OCI-LY3 (cell line): Measurements from ENCODE around the gene ERI3.

Experiments
- EZH2phosphoT487 ChIP-seq: fragments of 200-600 bp; shearing (Covaris generic); IDR thresholded peaks from 2 replicates; pipeline ENCODE4 v1.6.1; 2018; ENCODE audit warnings: antibody characterized with exemption, mixed run types, low read depth
- TF ChIP-seq, protein P1 (sequence below): fragments of 200-600, 300-600 bp; sonication (generic); IDR thresholded peaks from 2 replicates; pipeline ENCODE4 v1.5.1; 2014; ENCODE audit warnings: antibody characterized with exemption, low read length, low read depth

- TF ChIP-seq, protein P1, sequence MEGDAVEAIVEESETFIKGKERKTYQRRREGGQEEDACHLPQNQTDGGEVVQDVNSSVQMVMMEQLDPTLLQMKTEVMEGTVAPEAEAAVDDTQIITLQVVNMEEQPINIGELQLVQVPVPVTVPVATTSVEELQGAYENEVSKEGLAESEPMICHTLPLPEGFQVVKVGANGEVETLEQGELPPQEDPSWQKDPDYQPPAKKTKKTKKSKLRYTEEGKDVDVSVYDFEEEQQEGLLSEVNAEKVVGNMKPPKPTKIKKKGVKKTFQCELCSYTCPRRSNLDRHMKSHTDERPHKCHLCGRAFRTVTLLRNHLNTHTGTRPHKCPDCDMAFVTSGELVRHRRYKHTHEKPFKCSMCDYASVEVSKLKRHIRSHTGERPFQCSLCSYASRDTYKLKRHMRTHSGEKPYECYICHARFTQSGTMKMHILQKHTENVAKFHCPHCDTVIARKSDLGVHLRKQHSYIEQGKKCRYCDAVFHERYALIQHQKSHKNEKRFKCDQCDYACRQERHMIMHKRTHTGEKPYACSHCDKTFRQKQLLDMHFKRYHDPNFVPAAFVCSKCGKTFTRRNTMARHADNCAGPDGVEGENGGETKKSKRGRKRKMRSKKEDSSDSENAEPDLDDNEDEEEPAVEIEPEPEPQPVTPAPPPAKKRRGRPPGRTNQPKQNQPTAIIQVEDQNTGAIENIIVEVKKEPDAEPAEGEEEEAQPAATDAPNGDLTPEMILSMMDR = no peak
- TF ChIP-seq EZH2phosphoT487 = no peak
These were observed 115.6 kb downstream of the ERI3 start for GRCh38 chr1:44239331-44239960.
